ENCODE measurements around the gene ALDH3B2.
"Not testable (repeated sequence)": the region's sequence is repeated elsewhere in the genome, so short reads cannot be mapped to it uniquely, and the experiment has no call there.

Gene ALDH3B2

GRCh38 chr11:67694875-67695555 lies 20.6 kb upstream of the ALDH3B2 start:
- no peak for DNase-seq (ENCODE audit: low read depth)
- H3K4me3 ChIP-seq (ENCODE audit: low read depth, low read length) = no peak overlapping the region

GRCh38 chr11:67691149-67691548 lies 16.7 kb upstream of the ALDH3B2 start:
- no peak overlapping the region for H3K4me3 ChIP-seq (ENCODE audit: low read depth, low read length)
- TF ChIP-seq CTCF (IDR thresholded peaks at IDR 0.05; ENCODE audit: low read depth, low read length, missing control alignments) = peak; percentile 34
- no peak for DNase-seq (ENCODE audit: low read depth)

More at GRCh38 chr11:67694875-67695555, 20.6 kb upstream of the ALDH3B2 start:
- TF ChIP-seq CTCF (IDR thresholded peaks at IDR 0.05; ENCODE audit: low read depth, low read length, missing control alignments) = no peak

GRCh38 chr11:67689178-67689577 lies 14.8 kb upstream of the ALDH3B2 start:
- DNase-seq (ENCODE audit: low read depth) = no peak
- no peak overlapping the region for H3K4me3 ChIP-seq (ENCODE audit: low read depth, low read length)
- TF ChIP-seq CTCF (IDR thresholded peaks at IDR 0.05; ENCODE audit: low read depth, low read length, missing control alignments) = no peak

GRCh38 chr11:67687986-67688385 lies 13.6 kb upstream of the ALDH3B2 start:
- no peak overlapping the region for H3K4me3 ChIP-seq (ENCODE audit: low read depth, low read length)
- no peak for DNase-seq (ENCODE audit: low read depth)
- TF ChIP-seq CTCF (IDR thresholded peaks at IDR 0.05; ENCODE audit: low read depth, low read length, missing control alignments) = no peak

- H3K4me3 ChIP-seq (ENCODE audit: low read depth, low read length); DNase-seq (ENCODE audit: low read depth): not testable (repeated sequence)
Measured at GRCh38 chr11:67685641-67686332, 11.4 kb upstream of the ALDH3B2 start.

DNA sequence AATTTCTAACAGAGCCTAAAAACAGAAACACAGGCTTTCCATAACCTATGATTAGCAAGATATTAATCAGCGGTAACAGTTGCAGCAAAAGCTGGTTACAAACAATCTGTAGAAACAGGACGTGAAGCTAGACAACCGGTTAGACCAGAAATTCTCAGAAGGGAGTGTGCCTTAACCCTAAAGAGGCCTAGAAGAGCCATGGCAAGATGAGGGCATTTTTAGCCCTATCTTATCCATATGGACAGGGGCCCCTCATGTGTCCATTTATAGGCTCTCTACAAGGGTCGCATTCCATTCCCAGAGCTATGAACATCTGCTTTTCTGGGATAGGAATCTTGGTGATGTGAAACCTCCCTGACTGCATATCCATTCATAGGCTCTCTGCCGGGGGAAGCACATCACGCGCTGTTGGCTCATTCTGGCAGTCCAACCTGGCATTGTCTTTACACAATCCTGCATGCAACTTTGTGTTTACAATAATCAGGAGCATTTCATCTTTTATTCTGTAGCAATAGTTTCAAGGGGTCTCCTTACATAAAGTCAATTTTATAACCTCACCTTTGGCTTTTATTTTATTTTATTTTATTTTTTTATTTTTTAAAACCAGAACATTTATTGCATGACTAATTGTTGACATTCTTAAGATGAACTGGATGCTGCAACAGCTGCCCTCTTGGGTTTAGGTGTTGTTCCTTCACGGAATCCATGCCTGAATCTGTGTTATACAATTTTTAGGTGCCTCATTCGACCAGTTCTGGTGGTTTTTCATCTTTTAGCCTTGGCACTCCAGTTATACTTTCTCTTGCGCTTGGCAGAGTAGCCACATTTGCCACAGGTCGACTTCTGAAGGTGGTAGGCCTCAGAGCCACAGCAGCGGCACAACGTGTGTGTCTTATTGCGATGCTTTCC lies 8.0 kb upstream of the ALDH3B2 start:
- not testable (repeated sequence) for DNase-seq (ENCODE audit: low read depth); H3K4me3 ChIP-seq (ENCODE audit: low read depth, low read length)

GRCh38 chr11:67680696-67681470 lies 6.5 kb upstream of the ALDH3B2 start:
- no peak for TF ChIP-seq CTCF (IDR thresholded peaks at IDR 0.05; ENCODE audit: low read depth, low read length, missing control alignments)
- DNase-seq (ENCODE audit: low read depth) = no peak
- no peak overlapping the region for H3K4me3 ChIP-seq (ENCODE audit: low read depth, low read length)
